ENCODE measurements around the gene SYNGR4.

- TF ChIP-seq POLR2A (IDR thresholded peaks at IDR 0.05; ENCODE audit: low read depth, low read length) (no peak; the same call in 1 of the 2 replicates), POLR2AphosphoS5 (IDR thresholded peaks at IDR 0.05; ENCODE audit: low read depth, low read length) (no peak; the same call in 1 of the 2 replicates), TAF1 (IDR thresholded peaks at IDR 0.05; ENCODE audit: borderline replicate concordance, low read depth, low read length) (no peak)
These were observed 712 bp upstream of the SYNGR4 start for GRCh38 chr19:48363500-48363809.

Data from GM12892 (cell line).